Neural cell (in vitro differentiated cells): Measurements from ENCODE around the gene ECHDC3. TPM values are rescaled to one million over a fixed set of nuclear protein-coding genes. Genes with fewer than 3 reads are reported as not detected.
"Not testable (repeated sequence)": the region's sequence is repeated elsewhere in the genome, so short reads cannot be mapped to it uniquely, and the experiment has no call there.

Experiments
- H2AFZ ChIP-seq: fragments of 200-600, 300-800 bp; sonication (generic), shearing (Covaris generic); 2 replicates; pipeline ENCODE4 v1.6.0; 2014; ENCODE audit warnings: low read depth, mild to moderate bottlenecking, antibody characterized with exemption, low read length, moderate library complexity
- H3F3A ChIP-seq: fragments of 200-600 bp; shearing (Covaris generic); 2 replicates; pipeline ENCODE4 v1.6.1; 2016; ENCODE audit warnings: mild to moderate bottlenecking, moderate library complexity, mixed read lengths, antibody characterized with exemption, low read length; ENCODE audit not compliant: insufficient read depth, poor library complexity, severe bottlenecking
- H3K27ac ChIP-seq: fragments of 200-600, 300-800 bp; sonication (generic), shearing (Covaris generic); 2 replicates; pipeline ENCODE4 v1.5.1; 2014; ENCODE audit warnings: mild to moderate bottlenecking, low read length, moderate library complexity
- H3K27me3 ChIP-seq: fragments of 300-800, 200-600 bp; sonication (generic), shearing (Covaris generic); 2 replicates; pipeline ENCODE4 v1.6.0; 2014; ENCODE audit warnings: mild to moderate bottlenecking, low read depth, low read length, moderate library complexity; ENCODE audit not compliant: insufficient read depth
- H3K36me3 ChIP-seq: fragments of 300-800, 200-600 bp; sonication (generic), shearing (Covaris generic); 2 replicates; pipeline ENCODE4 v1.5.1; 2014; ENCODE audit warnings: mild to moderate bottlenecking, antibody characterized with exemption, low read length, moderate library complexity; ENCODE audit not compliant: insufficient read depth
- H3K4me2 ChIP-seq: fragments of 300-800, 200-600 bp; sonication (generic), shearing (Covaris generic); 2 replicates; pipeline ENCODE4 v1.6.0; 2014; ENCODE audit warnings: mild to moderate bottlenecking, low read length
- H3K4me3 ChIP-seq: fragments of 300-800, 200-600 bp; sonication (generic), shearing (Covaris generic); 2 replicates; pipeline ENCODE4 v1.5.1; 2014; ENCODE audit warnings: mild to moderate bottlenecking, low read length, moderate library complexity
- H3K79me2 ChIP-seq: fragments of 200-600 bp; shearing (Covaris generic); replicated peaks from 2 replicates; pipeline ENCODE4 v1.6.0; 2014; ENCODE audit warnings: mild to moderate bottlenecking, low read length, moderate library complexity; ENCODE audit not compliant: insufficient read depth
- H3K9ac ChIP-seq: fragments of 300-800, 200-600 bp; sonication (generic), shearing (Covaris generic); 2 replicates; pipeline ENCODE4 v1.6.1; 2016; ENCODE audit warnings: mild to moderate bottlenecking, low read length, mixed read lengths
- H3K9me2 ChIP-seq: fragments of 200-600 bp; shearing (Covaris generic); 2 replicates; pipeline ENCODE4 v1.6.1; 2016; ENCODE audit warnings: mild to moderate bottlenecking, low read length, mixed read lengths; ENCODE audit not compliant: insufficient read depth
- H3K9me3 ChIP-seq: fragments of 200-600, 300-800 bp; sonication (generic), shearing (Covaris generic); 2 replicates; pipeline ENCODE4 v1.6.1; 2016; ENCODE audit warnings: mild to moderate bottlenecking, mixed run types, low read length, moderate library complexity, mixed read lengths
- H4K20me1 ChIP-seq: fragments of 200-600 bp; shearing (Covaris generic); 2 replicates; pipeline ENCODE4 v1.6.1; 2016; ENCODE audit warnings: mild to moderate bottlenecking, mixed run types; ENCODE audit not compliant: insufficient read depth
- EP300 ChIP-seq: fragments of 450-650 bp; conservative IDR thresholded peaks from 2 replicates; pipeline ENCODE4 v1.6.1; 2014; ENCODE audit warnings: antibody characterized with exemption, mild to moderate bottlenecking, moderate library complexity; ENCODE audit not compliant: poor library complexity, severe bottlenecking
- EZH2 ChIP-seq: fragments of 200-600, 300-800 bp; shearing (Covaris generic), sonication (generic); IDR thresholded peaks from 2 replicates; pipeline ENCODE4 v1.6.1; 2014; ENCODE audit warnings: antibody characterized with exemption, low read length, borderline replicate concordance, mild to moderate bottlenecking; ENCODE audit not compliant: insufficient read depth, poor library complexity, severe bottlenecking
- MXI1 ChIP-seq: fragments of 450-650 bp; conservative IDR thresholded peaks from 2 replicates; pipeline ENCODE4 v1.6.1; 2014; ENCODE audit warnings: antibody characterized with exemption, mild to moderate bottlenecking; ENCODE audit not compliant: poor library complexity, severe bottlenecking
- POLR2AphosphoS5 ChIP-seq: IDR thresholded peaks from 2 replicates; pipeline ENCODE4 v1.6.1; 2012
- RAD21 ChIP-seq: fragments of 450-650 bp; conservative IDR thresholded peaks from 2 replicates; pipeline ENCODE4 v1.6.1; 2014; ENCODE audit warnings: antibody characterized with exemption, mild to moderate bottlenecking, moderate library complexity
- SMC3 ChIP-seq: fragments of 450-650 bp; conservative IDR thresholded peaks from 2 replicates; pipeline ENCODE4 v1.6.1; 2014; ENCODE audit warnings: antibody characterized with exemption, mild to moderate bottlenecking, moderate library complexity; ENCODE audit not compliant: poor library complexity
- TAF1 ChIP-seq: IDR thresholded peaks from 2 replicates; pipeline ENCODE4 v1.6.1; 2012; ENCODE audit warnings: low read depth
- polyA plus RNA-seq: library from polyadenylated mRNA; depleted of rRNA; stranded (reverse); fragments of >200 nt; gene quantifications from 2 replicates; pipeline ENCODE4 v1.2.3, GENCODE V29; 2014
- TF ChIP-seq, protein P1 (sequence below): IDR thresholded peaks from 2 replicates; pipeline ENCODE4 v1.6.1; 2012; ENCODE audit warnings: borderline replicate concordance
- TF ChIP-seq, protein P2 (sequence below): fragments of 450-650 bp; IDR thresholded peaks from 2 replicates; pipeline ENCODE4 v1.5.1; 2014; ENCODE audit warnings: antibody characterized with exemption, mild to moderate bottlenecking, moderate library complexity; ENCODE audit not compliant: poor library complexity, severe bottlenecking

ECHDC3 gene
- polyA plus RNA-seq, 1 donor from 2014 or later = not detected

DNA sequence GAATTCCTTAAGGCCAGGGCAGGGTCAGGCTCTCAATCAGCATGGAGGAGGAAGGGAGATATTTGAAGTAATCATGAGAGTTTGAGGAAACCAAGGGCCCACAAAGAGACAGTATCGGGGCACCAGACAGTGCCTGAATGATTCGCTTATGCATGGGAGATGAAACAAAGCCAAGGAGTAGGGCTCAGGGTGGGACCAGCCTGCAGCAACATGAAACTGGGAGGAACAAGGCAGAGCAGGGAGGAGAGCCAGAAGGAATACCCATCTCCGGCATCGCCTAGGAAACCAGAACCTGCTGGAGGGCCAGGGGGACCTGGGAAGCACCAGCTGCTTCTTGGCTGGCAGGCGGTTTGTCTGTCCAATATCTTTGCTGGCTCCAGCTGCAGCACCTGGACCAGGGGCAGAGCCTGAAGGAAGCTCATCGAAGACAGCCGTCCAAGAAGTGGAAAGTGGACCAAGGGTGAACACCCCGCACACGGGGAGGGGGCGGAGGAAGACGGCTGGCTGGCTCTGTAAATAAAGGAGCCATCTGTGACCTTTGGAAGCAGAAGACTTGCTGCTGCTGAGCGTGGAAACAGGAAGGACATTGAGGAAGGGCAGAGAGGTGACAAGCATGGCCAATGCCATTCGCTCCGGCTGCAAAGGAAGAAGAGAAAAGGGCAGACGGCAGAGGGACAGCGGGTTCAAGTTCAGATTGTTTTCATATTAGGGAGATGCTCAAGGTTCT, 34.4 kb upstream of the ECHDC3 start:
- Histone ChIP-seq H3K9me2 (no peaks in the 10 kb centered on the region), H3F3A (no peaks in the 10 kb centered on the region), H4K20me1 (no peaks in the 10 kb centered on the region), H3K4me3 (no peak overlapping the region), H3K36me3 (no peaks in the 10 kb centered on the region), H3K4me2 (no peak overlapping the region), H3K9ac (no peak overlapping the region), H3K9me3 (no peaks in the 10 kb centered on the region), H2AFZ (no peak overlapping the region), H3K27ac (no peak overlapping the region), H3K27me3 (no peaks in the 10 kb centered on the region), H3K79me2 (no peaks in the 10 kb centered on the region)
- TF ChIP-seq EP300 (no peak), SMC3 (no peak), TAF1 (no peak), RAD21 (no peak), MXI1 (no peak), EZH2 (no peak), POLR2AphosphoS5 (no peak)
- TF ChIP-seq, protein P1, sequence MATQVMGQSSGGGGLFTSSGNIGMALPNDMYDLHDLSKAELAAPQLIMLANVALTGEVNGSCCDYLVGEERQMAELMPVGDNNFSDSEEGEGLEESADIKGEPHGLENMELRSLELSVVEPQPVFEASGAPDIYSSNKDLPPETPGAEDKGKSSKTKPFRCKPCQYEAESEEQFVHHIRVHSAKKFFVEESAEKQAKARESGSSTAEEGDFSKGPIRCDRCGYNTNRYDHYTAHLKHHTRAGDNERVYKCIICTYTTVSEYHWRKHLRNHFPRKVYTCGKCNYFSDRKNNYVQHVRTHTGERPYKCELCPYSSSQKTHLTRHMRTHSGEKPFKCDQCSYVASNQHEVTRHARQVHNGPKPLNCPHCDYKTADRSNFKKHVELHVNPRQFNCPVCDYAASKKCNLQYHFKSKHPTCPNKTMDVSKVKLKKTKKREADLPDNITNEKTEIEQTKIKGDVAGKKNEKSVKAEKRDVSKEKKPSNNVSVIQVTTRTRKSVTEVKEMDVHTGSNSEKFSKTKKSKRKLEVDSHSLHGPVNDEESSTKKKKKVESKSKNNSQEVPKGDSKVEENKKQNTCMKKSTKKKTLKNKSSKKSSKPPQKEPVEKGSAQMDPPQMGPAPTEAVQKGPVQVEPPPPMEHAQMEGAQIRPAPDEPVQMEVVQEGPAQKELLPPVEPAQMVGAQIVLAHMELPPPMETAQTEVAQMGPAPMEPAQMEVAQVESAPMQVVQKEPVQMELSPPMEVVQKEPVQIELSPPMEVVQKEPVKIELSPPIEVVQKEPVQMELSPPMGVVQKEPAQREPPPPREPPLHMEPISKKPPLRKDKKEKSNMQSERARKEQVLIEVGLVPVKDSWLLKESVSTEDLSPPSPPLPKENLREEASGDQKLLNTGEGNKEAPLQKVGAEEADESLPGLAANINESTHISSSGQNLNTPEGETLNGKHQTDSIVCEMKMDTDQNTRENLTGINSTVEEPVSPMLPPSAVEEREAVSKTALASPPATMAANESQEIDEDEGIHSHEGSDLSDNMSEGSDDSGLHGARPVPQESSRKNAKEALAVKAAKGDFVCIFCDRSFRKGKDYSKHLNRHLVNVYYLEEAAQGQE = no peak
- TF ChIP-seq, protein P2, sequence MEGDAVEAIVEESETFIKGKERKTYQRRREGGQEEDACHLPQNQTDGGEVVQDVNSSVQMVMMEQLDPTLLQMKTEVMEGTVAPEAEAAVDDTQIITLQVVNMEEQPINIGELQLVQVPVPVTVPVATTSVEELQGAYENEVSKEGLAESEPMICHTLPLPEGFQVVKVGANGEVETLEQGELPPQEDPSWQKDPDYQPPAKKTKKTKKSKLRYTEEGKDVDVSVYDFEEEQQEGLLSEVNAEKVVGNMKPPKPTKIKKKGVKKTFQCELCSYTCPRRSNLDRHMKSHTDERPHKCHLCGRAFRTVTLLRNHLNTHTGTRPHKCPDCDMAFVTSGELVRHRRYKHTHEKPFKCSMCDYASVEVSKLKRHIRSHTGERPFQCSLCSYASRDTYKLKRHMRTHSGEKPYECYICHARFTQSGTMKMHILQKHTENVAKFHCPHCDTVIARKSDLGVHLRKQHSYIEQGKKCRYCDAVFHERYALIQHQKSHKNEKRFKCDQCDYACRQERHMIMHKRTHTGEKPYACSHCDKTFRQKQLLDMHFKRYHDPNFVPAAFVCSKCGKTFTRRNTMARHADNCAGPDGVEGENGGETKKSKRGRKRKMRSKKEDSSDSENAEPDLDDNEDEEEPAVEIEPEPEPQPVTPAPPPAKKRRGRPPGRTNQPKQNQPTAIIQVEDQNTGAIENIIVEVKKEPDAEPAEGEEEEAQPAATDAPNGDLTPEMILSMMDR = no peak

DNA sequence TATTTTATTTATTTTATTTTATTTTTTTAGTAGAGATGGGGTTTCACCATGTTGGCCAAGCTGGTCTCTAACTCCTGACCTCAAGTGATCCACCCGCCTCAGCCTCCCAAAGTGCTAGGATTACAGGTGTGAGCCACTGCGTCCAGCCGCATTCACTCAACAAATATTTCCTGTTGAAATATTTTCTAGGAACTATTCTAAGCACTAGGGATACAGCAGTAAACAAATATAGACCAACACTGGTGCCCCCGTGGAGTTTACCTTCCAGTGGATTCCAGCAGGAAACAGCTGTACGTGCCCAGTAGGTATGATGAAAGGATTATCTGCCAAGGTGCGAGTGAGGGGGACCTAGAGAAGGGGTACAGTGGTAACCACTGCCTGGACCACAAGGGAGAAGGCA, 33.4 kb upstream of the ECHDC3 start:
- H4K20me1 ChIP-seq, H3K9me2 ChIP-seq, H2AFZ ChIP-seq, H3K27me3 ChIP-seq, H3K4me2 ChIP-seq, H3K9ac ChIP-seq, H3K36me3 ChIP-seq, H3K27ac ChIP-seq, H3F3A ChIP-seq, H3K4me3 ChIP-seq, H3K79me2 ChIP-seq, H3K9me3 ChIP-seq: not testable (repeated sequence)

DNA sequence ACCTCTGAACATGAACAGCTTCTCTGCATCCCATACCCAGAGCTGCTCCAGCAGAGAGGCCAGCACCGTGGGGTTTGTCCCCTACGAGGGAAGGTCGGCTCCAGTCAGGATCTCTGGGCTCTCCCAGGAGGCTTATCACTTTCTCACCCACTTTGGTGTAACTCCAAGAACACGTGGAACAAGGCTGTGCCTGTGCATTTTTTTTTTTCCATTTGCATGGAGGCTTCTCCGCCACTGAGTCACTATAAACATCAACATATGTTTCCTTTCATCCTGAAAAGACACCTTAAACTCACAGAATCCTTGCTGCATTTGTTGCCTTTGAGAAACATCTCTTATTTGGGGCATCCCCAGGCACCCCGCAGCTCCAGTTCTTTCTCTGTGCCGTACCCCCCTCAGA, 29.4 kb upstream of the ECHDC3 start:
- H3K27me3 ChIP-seq = no peaks in the 10 kb centered on the region
- H3K4me3 ChIP-seq = no peak overlapping the region
- no peaks in the 10 kb centered on the region for H3K9me3 ChIP-seq
- no peaks in the 10 kb centered on the region for H4K20me1 ChIP-seq
- no peaks in the 10 kb centered on the region for H3K79me2 ChIP-seq
- no peaks in the 10 kb centered on the region for H3K36me3 ChIP-seq
- no peak overlapping the region for H3K9ac ChIP-seq
- H3K9me2 ChIP-seq = no peaks in the 10 kb centered on the region
- H3K4me2 ChIP-seq = no peak overlapping the region
- no peaks in the 10 kb centered on the region for H3F3A ChIP-seq
- no peak overlapping the region for H3K27ac ChIP-seq
- H2AFZ ChIP-seq = no peak overlapping the region
- no peak for TF ChIP-seq TAF1
- TF ChIP-seq SMC3 = no peak
- TF ChIP-seq EZH2 = no peak
- TF ChIP-seq, protein P1 = no peak
- no peak for TF ChIP-seq MXI1
- TF ChIP-seq, protein P2 = no peak
- TF ChIP-seq RAD21 = no peak
- no peak for TF ChIP-seq EP300
